Lung (tissue), 12 donors: Measurements from ENCODE around the gene ELAPOR2. TPM values are rescaled to one million over a fixed set of nuclear protein-coding genes. Genes with fewer than 3 reads are reported as not detected.

Experiments used
- ATAC-seq: fragments of 200-7000 bp; cut with Tn5 transposase; one replicate; pipeline ENCODE4 v1.9.1; 2020; ENCODE audit warnings: moderate number of reproducible peaks; ENCODE audit not compliant: insufficient read depth, low FRiP score
- DNase-seq, 3 donors: peaks; one replicate each; pipeline ENCODE4 v3.0.0-alpha.2; 2013 to 2017
- H3K27ac ChIP-seq, 2 donors: one replicate each; pipeline ENCODE4 v1.5.1; 2013; ENCODE audit warnings: mild to moderate bottlenecking in 2 of 2, moderate library complexity in 2 of 2, control low read depth in 1 of 2, inconsistent platforms in 1 of 2, low read depth in 1 of 2, low read length in 1 of 2
- H3K27me3 ChIP-seq, 3 donors: one replicate each; pipeline ENCODE4 v1.5.1; 2013; ENCODE audit warnings: low read length in 2 of 3; ENCODE audit not compliant: control insufficient read depth in 3 of 3, insufficient read depth in 3 of 3
- H3K36me3 ChIP-seq, 4 donors: one replicate each; pipeline ENCODE4 v1.5.1; 2013; ENCODE audit warnings: low read length in 4 of 4, mild to moderate bottlenecking in 1 of 4, moderate library complexity in 1 of 4; ENCODE audit not compliant: control insufficient read depth in 4 of 4, insufficient read depth in 4 of 4
- H3K4me1 ChIP-seq, 5 donors: one replicate each; pipeline ENCODE4 v1.5.1; 2013; ENCODE audit warnings: low read length in 5 of 5, mild to moderate bottlenecking in 2 of 5, moderate library complexity in 1 of 5; ENCODE audit not compliant: control insufficient read depth in 5 of 5, insufficient read depth in 5 of 5
- H3K4me3 ChIP-seq: one replicate; pipeline ENCODE4 v1.5.1; 2013; ENCODE audit warnings: mild to moderate bottlenecking, control low read depth, moderate library complexity
- H3K9ac ChIP-seq, 2 donors: one replicate each; pipeline ENCODE4 v1.5.1; 2013; ENCODE audit warnings: low read length in 2 of 2, control low read depth in 1 of 2; ENCODE audit not compliant: insufficient read depth in 1 of 2
- H3K9me3 ChIP-seq, 4 donors: one replicate each; pipeline ENCODE4 v1.5.1; 2013; ENCODE audit warnings: low read length in 3 of 4, mild to moderate bottlenecking in 1 of 4, moderate library complexity in 1 of 4; ENCODE audit not compliant: control insufficient read depth in 4 of 4, insufficient read depth in 3 of 4
- CTCF ChIP-seq: IDR thresholded peaks from 2 replicates; pipeline ENCODE4 v1.5.1; 2012; ENCODE audit warnings: mild to moderate bottlenecking; ENCODE audit errors: control extremely low read depth, extremely low read depth
- WGBS, 2 donors: extraction: QIAGEN DNeasy Blood & Tissue Kit; methylation state at CpG; one replicate each; pipeline ENCODE4 v1.1.7; 2013; 5-methylcytosine and 5-hydroxymethylcytosine counted together
- polyA plus RNA-seq, 2 donors: library from polyadenylated mRNA; stranded (reverse); fragments of 200-250 nt; gene quantifications; one replicate each; pipeline ENCODE4 v1.2.1, GENCODE V29; 2013
- total RNA-seq, 2 donors: library from RNA; depleted of rRNA in 1 of 2; stranded (reverse); fragments of >200 nt in 1 of 2; gene quantifications; one replicate each; pipeline ENCODE4 v1.2.1, GENCODE V29; 2014 to 2021
- donor health status: control.
- donor health status: control.
- donor health status: Bipolar disorder and iron deficiency.
- donor health status: healthy.
- donor health status: DM: yes; HTN: yes; CAD: no.

The ELAPOR2 gene
- total and polyA plus RNA-seq, 4 donors: 16.1 to 64.1 (median 38.2) TPM

GRCh38 chr7:87082675-87083074, 23.2 kb upstream of the ELAPOR2 start:
- Histone ChIP-seq H3K27me3 (no peaks in the 10 kb centered on the region), H3K4me1 (no peaks in the 10 kb centered on the region), H3K9me3 (peaks cover 0 to 2% (median 0%) of the 10 kb centered on the region in 4 donors), H3K9ac (no peak overlapping the region), H3K27ac (no peak overlapping the region), H3K36me3 (no peaks in the 10 kb centered on the region), H3K4me3 (no peak overlapping the region)
- no peak for ATAC-seq
- TF ChIP-seq CTCF: no peak
- 93 to 94% methylated on average over 5 of the region's 5 CpGs for WGBS, 2 donors
- no peak for DNase-seq

DNA sequence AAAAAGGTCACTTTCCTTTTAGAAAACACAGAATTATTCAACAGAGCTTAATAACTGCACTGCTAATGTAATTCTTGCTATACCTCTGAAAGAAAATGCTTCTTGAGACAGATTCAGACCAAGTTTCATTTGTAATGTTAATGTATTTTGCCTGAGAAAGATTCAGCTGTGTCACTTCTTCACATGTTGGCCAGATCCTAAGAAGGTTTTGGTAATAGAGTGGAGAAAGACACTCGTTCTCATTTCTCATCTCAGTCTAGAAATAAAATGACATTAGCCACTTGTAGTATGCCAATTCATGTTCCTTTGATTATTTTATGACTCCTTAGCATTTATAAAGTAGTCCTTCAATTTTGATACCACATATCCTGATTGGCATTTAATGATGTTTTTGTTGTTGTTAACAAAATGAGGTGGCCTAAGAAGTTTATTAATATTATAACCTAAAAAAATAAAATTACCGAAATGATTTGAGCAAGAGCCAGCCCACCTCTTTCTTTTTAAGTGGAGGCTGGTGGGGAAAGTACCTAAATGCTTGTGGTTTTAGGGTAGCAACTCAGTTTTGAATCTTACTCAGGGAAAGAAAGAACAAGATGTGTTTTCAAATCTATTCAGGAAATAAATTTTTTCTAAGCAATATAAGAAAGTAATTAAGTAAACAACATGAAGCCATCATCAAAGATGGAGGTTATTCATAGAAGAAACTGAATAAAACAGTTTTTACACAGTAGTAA, 16.4 kb upstream of the ELAPOR2 start:
- no peaks in the 10 kb centered on the region for H3K27me3 ChIP-seq
- DNase-seq (no peak), ATAC-seq (no peak)
- no peaks in the 10 kb centered on the region for H3K4me1 ChIP-seq
- WGBS, 2 donors: 69 to 76% methylated on average over 2 of the region's 2 CpGs
- TF ChIP-seq CTCF: no peak
- H3K9ac ChIP-seq: no peak overlapping the region
- no peaks in the 10 kb centered on the region for H3K36me3 ChIP-seq
- H3K9me3 ChIP-seq: no peaks in the 10 kb centered on the region
- no peak overlapping the region for H3K27ac ChIP-seq
- no peak overlapping the region for H3K4me3 ChIP-seq

DNA sequence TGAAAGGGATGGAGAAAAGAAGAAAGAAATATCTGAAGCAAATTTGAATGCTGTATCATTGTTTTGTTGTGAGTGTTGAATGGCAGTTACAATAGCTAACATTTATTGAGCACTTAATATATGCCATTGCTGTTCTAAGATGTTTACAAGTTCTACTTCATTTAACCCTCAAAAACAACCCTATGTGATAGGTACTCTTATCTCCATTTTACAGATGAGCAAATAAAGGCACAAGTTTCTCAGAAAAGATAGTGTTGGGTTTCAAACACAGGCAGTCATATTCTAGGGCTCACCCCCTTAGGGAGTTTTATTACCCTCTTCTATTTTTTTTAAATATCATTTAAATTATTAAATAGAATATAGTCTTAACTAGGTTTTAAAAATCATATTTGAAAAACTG, 8.3 kb upstream of the ELAPOR2 start:
- TF ChIP-seq CTCF: no peak
- ATAC-seq: no peak
- Histone ChIP-seq H3K27ac (no peak overlapping the region), H3K4me1 (no peaks in the 10 kb centered on the region), H3K4me3 (no peak overlapping the region), H3K36me3 (no peaks in the 10 kb centered on the region), H3K9me3 (no peaks in the 10 kb centered on the region), H3K27me3 (no peaks in the 10 kb centered on the region), H3K9ac (no peak overlapping the region)
- DNase-seq: no peak

GRCh38 chr7:87060288-87060537, 759 bp upstream of the ELAPOR2 start:
- Histone ChIP-seq H3K36me3 (no peaks in the 10 kb centered on the region), H3K4me1 (peaks cover 0 to 8% (median 0%) of the 10 kb centered on the region in 5 donors), H3K9ac (no peak overlapping the region), H3K27me3 (peaks cover 0 to 5% (median 0%) of the 10 kb centered on the region in 3 donors), H3K9me3 (no peaks in the 10 kb centered on the region), H3K4me3 (no peak overlapping the region), H3K27ac (no peak overlapping the region)
- ATAC-seq (no peak), DNase-seq (no peak)
- 70 to 75% methylated on average over 2 of the region's 2 CpGs for WGBS, 2 donors
- TF ChIP-seq CTCF: no peak
